PC-9 (cell line): ENCODE data around the gene QDPR.

Experiments
- CTCF ChIP-seq: fragments of 200-600 bp; sonication (generic); conservative IDR thresholded peaks from 2 replicates; pipeline ENCODE4 v1.6.1; 2017; ENCODE audit warnings: mixed run types, antibody characterized with exemption, mild to moderate bottlenecking, moderate library complexity
- EZH2 ChIP-seq: fragments of 200-600 bp; sonication (generic); IDR thresholded peaks from 2 replicates; pipeline ENCODE4 v1.8.0; 2017; ENCODE audit warnings: antibody characterized with exemption, low read depth

DNA sequence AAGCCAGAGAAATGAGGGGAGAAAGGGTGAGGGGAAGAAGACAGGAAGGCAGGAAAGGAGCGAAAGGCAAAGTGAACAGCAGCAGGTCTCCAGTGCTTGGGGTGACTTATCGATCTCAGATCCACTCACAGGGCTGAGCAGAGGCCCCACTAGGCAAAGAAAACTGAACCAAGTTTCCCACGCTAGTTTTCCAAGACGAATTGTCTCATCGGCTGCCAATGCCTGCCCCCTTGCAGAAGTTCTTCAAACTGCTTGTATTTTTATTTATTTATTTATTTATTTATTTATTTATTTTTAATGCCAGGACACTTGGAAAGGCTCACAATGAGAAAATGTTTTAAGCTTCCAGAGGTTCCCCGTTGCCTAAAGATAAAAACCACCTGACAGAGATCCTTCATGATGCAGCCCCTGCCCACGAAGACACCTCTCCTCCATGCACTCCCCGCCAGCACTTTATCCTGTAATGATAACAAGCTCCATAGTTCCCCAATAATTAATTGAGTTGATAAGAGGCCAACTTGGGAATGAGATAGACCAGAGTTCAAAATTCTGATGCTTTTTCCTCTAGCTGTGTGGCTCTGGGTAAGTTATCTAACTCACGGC, 43.2 kb downstream of the QDPR start:
- peak; percentile 66 for TF ChIP-seq CTCF
- no peak for TF ChIP-seq EZH2
